CD4-positive, alpha-beta T cell treated with Interleukin-12 subunit alpha and Interleukin-12 subunit beta, for 1 hour (primary cell): ENCODE measurements around the gene WDR27.

ENCODE experiments used
- DNase-seq: peaks from one replicate; pipeline ENCODE4 v3.0.0-alpha.2; 2020

Gene WDR27

GRCh38 chr6:169425628-169426370 is 276.0 kb downstream of the WDR27 start:
- no peak for DNase-seq

GRCh38 chr6:169424821-169425240 is 277.0 kb downstream of the WDR27 start:
- DNase-seq = no peak

GRCh38 chr6:169424149-169424804 is 277.6 kb downstream of the WDR27 start:
- no peak for DNase-seq

GRCh38 chr6:169421586-169422264 is 280.1 kb downstream of the WDR27 start:
- DNase-seq = no peak

- no peak for DNase-seq
Observed at GRCh38 chr6:169420912-169421543, 280.8 kb downstream of the WDR27 start.

- no peak for DNase-seq
Observed at GRCh38 chr6:169417101-169417500, 284.7 kb downstream of the WDR27 start.

- DNase-seq = no peak
Observed at GRCh38 chr6:169416249-169416648, 285.6 kb downstream of the WDR27 start.

GRCh38 chr6:169415179-169415578 is 286.6 kb downstream of the WDR27 start:
- DNase-seq = no peak

GRCh38 chr6:169411722-169412121 is 290.1 kb downstream of the WDR27 start:
- DNase-seq = no peak

GRCh38 chr6:169411296-169411695 is 290.5 kb downstream of the WDR27 start:
- no peak for DNase-seq

GRCh38 chr6:169409742-169410312 is 292.0 kb downstream of the WDR27 start:
- DNase-seq = no peak

GRCh38 chr6:169407325-169407724 is 294.5 kb downstream of the WDR27 start:
- DNase-seq = no peak
